Epithelial cell of esophagus (primary cell): ENCODE measurements around the gene SPINDOC.

Experiments
- DNase-seq: peaks from one replicate; pipeline ENCODE4 v3.0.0; 2010; ENCODE audit warnings: low read depth
- H3K4me3 ChIP-seq: 2 replicates; pipeline ENCODE4 v1.5.1; 2011; ENCODE audit warnings: mild to moderate bottlenecking, low read length, control low read depth
- CTCF ChIP-seq: IDR thresholded peaks from 2 replicates; pipeline ENCODE4 v1.5.1; 2011; ENCODE audit warnings: low read depth, mild to moderate bottlenecking, low read length, control low read depth, inconsistent platforms; ENCODE audit not compliant: insufficient read depth; ENCODE audit errors: missing control alignments

SPINDOC gene

DNA sequence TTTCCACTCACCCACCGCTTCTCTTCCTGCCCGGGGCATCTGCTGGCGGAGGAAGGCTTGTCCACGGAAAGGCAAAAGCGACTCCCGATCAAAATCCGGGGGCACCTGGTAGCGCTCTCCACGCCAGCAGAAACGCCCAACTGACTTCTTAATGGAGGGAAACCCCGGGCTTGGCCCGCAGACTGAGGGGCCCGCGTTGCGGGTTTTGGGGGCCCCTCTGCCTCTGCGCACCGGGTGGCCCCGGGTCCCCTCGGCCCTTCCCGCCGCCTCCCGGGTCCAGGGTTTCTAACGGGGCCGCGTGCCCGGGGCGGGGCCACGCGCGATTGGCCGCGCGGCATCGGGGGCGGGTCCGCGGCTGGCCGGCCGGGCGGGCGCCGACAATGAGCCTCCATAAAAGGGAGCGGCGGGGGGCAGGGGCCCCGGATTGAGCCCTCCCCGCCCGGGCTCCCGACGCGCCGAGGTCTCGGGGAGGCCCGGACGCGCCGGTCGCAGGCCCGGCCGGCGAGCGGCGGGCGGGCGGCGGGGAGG is at the start of gene SPINDOC:
SPINDOC (plus strand) TSS at position 422 of the 528 bp plus-strand sequence. CDS start 231 bp downstream, outside the sequence.
- TF ChIP-seq CTCF, result no peak
- DNase-seq, result peak; percentile 72
- H3K4me3 ChIP-seq, result peak within 1 kb of the TSS; percentile 77

- no peak for DNase-seq
- H3K4me3 ChIP-seq, result no peak overlapping the region
- no peak for TF ChIP-seq CTCF
Measured at GRCh38 chr11:63763496-63764339, 49.5 kb upstream of the SPINDOC start.

DNA sequence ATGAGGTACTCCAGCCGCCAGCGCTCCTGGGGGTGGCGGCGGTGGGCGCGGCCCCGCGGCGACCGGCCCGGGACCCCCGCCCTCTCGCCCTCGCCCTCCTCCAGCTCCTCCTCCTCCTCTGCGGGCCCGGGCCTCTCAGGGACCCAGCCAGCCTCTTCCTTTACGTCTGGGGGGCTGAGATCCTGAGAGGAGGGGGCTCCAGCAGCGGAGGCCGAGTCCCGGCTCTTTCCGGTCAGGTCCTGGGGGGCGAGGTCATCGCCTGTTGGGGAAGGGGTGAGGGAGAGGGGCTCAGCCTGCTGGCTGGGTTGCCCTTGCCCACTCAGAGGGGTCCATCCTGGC is 48.9 kb upstream of the SPINDOC start:
- no peak for TF ChIP-seq CTCF
- DNase-seq, result no peak
- no peak overlapping the region for H3K4me3 ChIP-seq

DNA sequence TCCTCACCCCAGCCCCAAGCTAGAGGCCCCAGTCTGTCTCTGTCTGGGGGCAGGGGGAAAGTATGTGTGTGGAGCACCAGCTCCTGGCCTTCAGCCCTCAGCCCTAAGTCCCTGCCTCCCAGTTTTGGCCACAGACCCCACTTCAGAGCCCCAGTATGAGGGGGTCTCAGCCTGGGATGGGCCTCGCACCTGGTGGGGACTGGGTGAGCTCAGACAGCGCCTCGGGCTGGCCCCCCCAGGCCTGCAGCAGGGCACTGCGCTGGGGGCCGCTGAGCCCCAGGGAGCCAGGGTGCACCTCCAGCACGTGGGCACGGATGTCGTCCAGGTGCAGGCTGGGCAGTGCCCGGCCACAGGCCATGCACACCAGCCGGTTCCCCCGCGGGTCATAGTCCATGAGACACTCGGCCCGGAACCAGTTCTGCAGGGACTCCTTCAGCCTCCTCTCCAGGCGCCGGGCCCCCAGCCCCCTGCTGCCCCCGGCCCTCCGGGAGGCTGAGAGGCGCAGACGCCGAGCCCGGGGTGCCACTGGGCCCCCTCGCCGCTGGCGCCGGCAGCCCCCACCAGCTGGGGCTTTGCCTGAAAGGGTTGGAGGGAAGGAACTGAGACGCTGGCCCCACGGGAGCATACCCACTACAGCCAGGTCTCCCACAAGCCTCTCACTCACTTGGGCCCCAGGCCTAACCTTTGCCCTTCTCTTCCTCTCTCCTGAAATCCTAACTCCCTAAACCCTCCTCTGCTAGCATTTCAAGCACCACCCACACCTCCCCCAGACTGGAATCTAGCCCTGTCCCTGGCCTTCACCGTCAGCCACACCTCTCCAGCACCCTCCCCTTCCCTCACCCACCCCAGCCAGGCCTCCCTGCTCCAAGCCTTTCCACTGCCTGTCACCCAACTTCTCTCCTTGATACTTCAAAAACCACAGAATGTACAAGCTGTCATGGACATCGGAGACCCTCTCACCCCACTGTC is 48.3 kb upstream of the SPINDOC start:
- no peak for DNase-seq
- no peak for TF ChIP-seq CTCF
- H3K4me3 ChIP-seq, result no peak overlapping the region

GRCh38 chr11:63765688-63766241 is 47.5 kb upstream of the SPINDOC start:
- no peak overlapping the region for H3K4me3 ChIP-seq
- no peak for DNase-seq
- no peak for TF ChIP-seq CTCF

DNA sequence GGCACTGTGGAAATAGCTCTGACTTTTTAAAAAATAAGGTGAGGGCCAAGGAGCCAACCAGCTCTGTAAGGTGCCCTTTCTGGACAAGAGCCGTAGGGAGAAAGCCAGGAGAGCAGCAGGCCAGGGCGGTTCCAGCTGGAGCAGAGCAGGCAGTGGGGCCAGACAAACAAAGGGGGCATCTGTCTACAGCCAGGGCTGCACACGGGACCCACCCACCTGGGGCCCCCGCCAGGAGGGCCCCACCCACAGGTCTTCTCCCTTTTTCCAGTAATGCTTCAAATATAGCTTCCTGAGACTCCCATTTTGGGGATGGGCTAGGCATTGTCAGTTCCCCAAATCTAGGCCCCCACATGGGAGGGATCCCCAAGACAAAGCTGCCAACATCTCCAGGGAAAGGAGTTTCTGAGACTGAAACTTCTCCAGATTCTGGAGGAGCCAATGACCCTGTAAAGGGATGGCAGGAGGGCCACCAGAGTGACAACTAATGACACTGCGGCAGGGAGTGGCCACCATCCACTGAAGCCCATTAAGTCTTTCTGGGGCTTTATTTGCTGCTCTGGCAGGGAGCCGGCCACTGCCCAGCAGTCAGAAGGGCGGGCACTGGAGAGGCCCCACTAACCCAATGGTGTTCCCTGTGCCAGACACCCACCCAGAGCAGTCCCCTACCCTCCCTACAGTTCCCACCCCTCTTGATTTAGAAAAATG is 46.6 kb upstream of the SPINDOC start:
- H3K4me3 ChIP-seq, result no peak overlapping the region
- TF ChIP-seq CTCF, result no peak
- no peak for DNase-seq
